ENCODE data around the gene APMAP.

GRCh38 chr20:24955045-24955444, 37.5 kb downstream of the APMAP start:
- TF ChIP-seq CTCF (IDR thresholded peaks at IDR 0.05) (no peak), POLR2A (IDR thresholded peaks at IDR 0.05) (no peak)
